Gastroesophageal sphincter (tissue), 4 donors: ENCODE results near the gene C1orf226. TPM values are rescaled to one million over a fixed set of nuclear protein-coding genes. Genes with fewer than 3 reads are reported as not detected.

Experiments used
- ATAC-seq: fragments of 150-250 bp; one replicate; pipeline ENCODE4 v1.9.1; 2016; ENCODE audit warnings: mild to moderate bottlenecking, moderate library complexity
- H3K27ac ChIP-seq, 4 donors: fragments of 200-600 bp; sonication (generic) in 3 of 4; 1 replicate in 3 of 4; 2 replicates in 1 of 4; pipeline ENCODE4 v1.5.1; 2016 to 2019
- H3K27me3 ChIP-seq: fragments of 200-600 bp; sonication (generic); one replicate; pipeline ENCODE4 v1.5.1; 2019
- H3K36me3 ChIP-seq, 2 donors: fragments of 200-600 bp; sonication (generic); one replicate each; pipeline ENCODE4 v1.5.1; 2019; ENCODE audit warnings: control low read depth in 1 of 2
- H3K4me1 ChIP-seq, 3 donors: fragments of 200-600 bp; sonication (generic); 1 replicate in 2 of 3; 2 replicates in 1 of 3; pipeline ENCODE4 v1.5.1; 2016 to 2019; ENCODE audit warnings: control low read depth in 2 of 3
- H3K4me3 ChIP-seq, 2 donors: fragments of 200-600 bp; sonication (generic); one replicate each; pipeline ENCODE4 v1.5.1; 2019; ENCODE audit warnings: mild to moderate bottlenecking in 1 of 2, moderate library complexity in 1 of 2
- H3K9me3 ChIP-seq, 3 donors: fragments of 200-600 bp; sonication (generic); one replicate each; pipeline ENCODE4 v1.5.1; 2017 to 2019; ENCODE audit warnings: control low read depth in 2 of 3
- CTCF ChIP-seq, 4 experiments: fragments of 200-600 bp in 2 of 4; fragments of 450-650 bp in 2 of 4; sonication (generic) in 1 of 4; IDR thresholded peaks; one replicate each; pipeline ENCODE4 v1.5.1; 2017 to 2019; ENCODE audit warnings: antibody characterized with exemption in 4 of 4, mild to moderate bottlenecking in 2 of 4, moderate library complexity in 2 of 4
- EP300 ChIP-seq: sonication (generic); formaldehyde crosslinking; IDR thresholded peaks from one replicate; pipeline ENCODE4 v1.6.1; 2017; ENCODE audit warnings: antibody characterized with exemption, mild to moderate bottlenecking
- POLR2A ChIP-seq, 2 donors: fragments of 450-650 bp; IDR thresholded peaks; one replicate each; pipeline ENCODE4 v1.6.1; 2017; ENCODE audit warnings: antibody characterized with exemption in 2 of 2, mild to moderate bottlenecking in 2 of 2, moderate library complexity in 1 of 2
- POLR2AphosphoS5 ChIP-seq: sonication (generic); formaldehyde crosslinking; IDR thresholded peaks from one replicate; pipeline ENCODE4 v1.6.1; 2017; ENCODE audit warnings: antibody characterized with exemption
- WGBS, 2 donors: methylation state at CpG; one replicate each; pipeline ENCODE4 v1.1.5; 2018; ENCODE audit warnings: low coverage in 1 of 2; 5-methylcytosine and 5-hydroxymethylcytosine counted together
- total RNA-seq, 4 donors: library from RNA; depleted of rRNA; stranded (reverse); fragments of >200 nt; gene quantifications; one replicate each; pipeline ENCODE4 v1.1.0, GENCODE V29; 2016

Gene C1orf226
- total RNA-seq, 4 donors from 2014 or later: 10.0 to 17.5 (median 12.4) TPM

DNA sequence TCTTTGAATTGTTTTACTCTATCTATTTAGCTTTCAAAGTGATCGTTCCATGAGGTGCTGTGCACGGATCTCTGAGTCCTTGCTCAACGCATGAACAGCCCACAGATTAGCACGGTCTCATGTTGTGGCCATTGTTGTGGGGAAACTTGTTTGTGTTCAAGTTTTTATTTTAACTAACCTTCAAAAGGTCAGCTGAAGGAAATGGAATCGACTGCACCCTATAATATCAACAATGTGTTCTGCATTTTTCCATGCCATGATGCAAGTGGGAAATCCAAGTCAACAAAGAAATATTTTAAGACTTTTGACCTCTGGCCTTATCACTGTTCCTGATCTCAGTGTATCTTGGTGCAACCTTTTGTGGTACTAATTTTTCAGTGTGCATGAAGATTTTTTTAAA is 24.3 kb downstream of the C1orf226 start:
- ATAC-seq: no peak
- no peaks in the 10 kb centered on the region for H3K4me1 ChIP-seq
- no peaks in the 10 kb centered on the region for H3K36me3 ChIP-seq
- no peak overlapping the region for H3K4me3 ChIP-seq
- TF ChIP-seq POLR2A (IDR thresholded peaks at IDR 0.05): no peak
- TF ChIP-seq EP300: no peak
- no peak for TF ChIP-seq POLR2AphosphoS5
- no peak for TF ChIP-seq CTCF (IDR thresholded peaks at IDR 0.05)
- no peaks in the 10 kb centered on the region for H3K9me3 ChIP-seq
- peaks cover 9% of the 10 kb centered on the region for H3K27me3 ChIP-seq
- 69% methylated on average over 5 of the region's 5 CpGs for WGBS, 2 donors
- no peak overlapping the region for H3K27ac ChIP-seq

- Histone ChIP-seq H3K4me1 (no peaks in the 10 kb centered on the region), H3K36me3 (no peaks in the 10 kb centered on the region), H3K27ac (no peak overlapping the region), H3K4me3 (no peak overlapping the region), H3K27me3 (peaks cover 9% of the 10 kb centered on the region), H3K9me3 (no peaks in the 10 kb centered on the region)
- no peak for TF ChIP-seq POLR2AphosphoS5
- no peak for TF ChIP-seq POLR2A (IDR thresholded peaks at IDR 0.05)
- no peak for TF ChIP-seq CTCF (IDR thresholded peaks at IDR 0.05)
- TF ChIP-seq EP300: no peak
- ATAC-seq: no peak
- 82 to 84% methylated on average over 2 of the region's 2 CpGs for WGBS, 2 donors
These were observed 25.3 kb downstream of the C1orf226 start for GRCh38 chr1:162406811-162407210.

- H3K9me3 ChIP-seq: no peaks in the 10 kb centered on the region
- WGBS, 2 donors: 93 to 100% methylated on average over 1 of the region's 1 CpG
- ATAC-seq: no peak
- H3K27me3 ChIP-seq: peaks cover 4% of the 10 kb centered on the region
- no peaks in the 10 kb centered on the region for H3K36me3 ChIP-seq
- no peak overlapping the region for H3K4me3 ChIP-seq
- H3K4me1 ChIP-seq: no peaks in the 10 kb centered on the region
- no peak for TF ChIP-seq POLR2AphosphoS5
- TF ChIP-seq POLR2A (IDR thresholded peaks at IDR 0.05): no peak
- TF ChIP-seq EP300: no peak
- H3K27ac ChIP-seq: no peak overlapping the region
These were observed 26.0 kb downstream of the C1orf226 start for GRCh38 chr1:162407539-162407938.

DNA sequence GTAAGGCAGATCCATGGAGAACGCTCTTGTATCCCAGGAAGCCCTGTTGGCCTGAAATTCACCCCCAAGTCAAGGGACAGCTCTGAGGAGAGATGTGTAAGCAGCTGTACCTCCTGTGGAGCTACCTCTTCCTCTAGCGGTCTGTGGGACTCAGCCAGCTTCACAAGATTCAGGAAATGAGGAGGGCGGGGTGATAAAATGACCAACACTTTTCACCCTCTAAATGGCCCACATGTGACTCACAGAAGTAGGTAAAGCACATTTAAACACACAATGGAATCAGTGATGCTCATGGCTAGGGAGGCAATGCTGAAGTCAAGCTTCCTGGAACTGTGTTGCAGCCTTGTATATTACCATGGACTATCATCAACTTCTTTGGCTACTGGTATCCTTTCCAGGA is 30.5 kb downstream of the C1orf226 start, which contains the start of gene SH2D1B:
TSS of gene SH2D1B (minus strand) at position 135 of the 400 bp plus-strand sequence. CDS start at position 15, 120 bp downstream.
- no peak for TF ChIP-seq CTCF (IDR thresholded peaks at IDR 0.05)
- TF ChIP-seq EP300: no peak
- no peak for TF ChIP-seq POLR2A (IDR thresholded peaks at IDR 0.05)
- no peak for TF ChIP-seq POLR2AphosphoS5
- Histone ChIP-seq H3K9me3 (no peaks in the 10 kb centered on the region), H3K27me3 (peaks cover 10% of the 10 kb centered on the region), H3K4me1 (no peaks in the 10 kb centered on the region), H3K36me3 (no peaks in the 10 kb centered on the region), H3K4me3 (no peak within 1 kb of the TSS), H3K27ac (no peak within 1 kb of the TSS)
- 80% methylated on average over 1 of the region's 3 CpGs; no CpG with 5 or more reads in 1 of the 2 donors for WGBS, 2 donors
- no peak for ATAC-seq

- H3K4me3 ChIP-seq: no peak overlapping the region
- no peak overlapping the region for H3K27ac ChIP-seq
- H3K27me3 ChIP-seq: peaks cover 13% of the 10 kb centered on the region
- no peak for TF ChIP-seq EP300
- no peak for TF ChIP-seq CTCF (IDR thresholded peaks at IDR 0.05)
- TF ChIP-seq POLR2A (IDR thresholded peaks at IDR 0.05): no peak
- TF ChIP-seq POLR2AphosphoS5: no peak
- no peaks in the 10 kb centered on the region for H3K4me1 ChIP-seq
- H3K36me3 ChIP-seq: no peaks in the 10 kb centered on the region
- no peak for ATAC-seq
- H3K9me3 ChIP-seq: no peaks in the 10 kb centered on the region
These were observed 34.7 kb downstream of the C1orf226 start for GRCh38 chr1:162416215-162416614.
